OCI-LY1 (cell line): ENCODE measurements around the gene FHOD3.
A peak's percentile ranks its signal among the peaks of the same experiment; 100 is the strongest.

Experiments used
- CTCF ChIP-seq: fragments of 200-600 bp; sonication (generic), shearing (Covaris generic); IDR thresholded peaks from 2 replicates; pipeline ENCODE4 v1.5.1; 2017; ENCODE audit warnings: mild to moderate bottlenecking, antibody characterized with exemption, low read length, moderate library complexity, mixed read lengths
- EZH2 ChIP-seq: fragments of 200-600 bp; sonication (generic), shearing (Covaris generic); IDR thresholded peaks from 2 replicates; pipeline ENCODE4 v1.8.0; 2017; ENCODE audit warnings: borderline replicate concordance, mixed run types, mild to moderate bottlenecking, antibody characterized with exemption, low read length, moderate library complexity, mixed read lengths

GRCh38 chr18:36419900-36420531, 122.5 kb downstream of the FHOD3 start:
- TF ChIP-seq CTCF (peak; percentile 38; the same call in 1 of the 2 replicates), EZH2 (no peak)
